ENCODE results near the gene UST.
"Not testable (repeated sequence)": the region's sequence is repeated elsewhere in the genome, so short reads cannot be mapped to it uniquely, and the experiment has no call there.

The UST gene

GRCh38 chr6:148842296-148843019, 95.6 kb downstream of the UST start:
- DNase-seq, result no peak

- DNase-seq, result no peak
Observed at GRCh38 chr6:148845464-148845863, 98.6 kb downstream of the UST start.

GRCh38 chr6:148846778-148847761, 100.2 kb downstream of the UST start:
- no peak for DNase-seq

GRCh38 chr6:148848915-148849314, 102.1 kb downstream of the UST start:
- no peak for DNase-seq

- DNase-seq, result not testable (repeated sequence)
Observed at GRCh38 chr6:148849449-148849848, 102.6 kb downstream of the UST start.

GRCh38 chr6:148850964-148851363, 104.1 kb downstream of the UST start:
- no peak for DNase-seq

GRCh38 chr6:148851683-148852556, 105.1 kb downstream of the UST start:
- DNase-seq, result peak; percentile 83

GRCh38 chr6:148852688-148853087, 105.9 kb downstream of the UST start:
- no peak for DNase-seq

- not testable (repeated sequence) for DNase-seq
Observed at GRCh38 chr6:148853113-148853512, 106.3 kb downstream of the UST start.

GRCh38 chr6:148854096-148854495, 107.3 kb downstream of the UST start:
- DNase-seq, result no peak

- DNase-seq, result no peak
Observed at GRCh38 chr6:148854992-148855391, 108.2 kb downstream of the UST start.

GRCh38 chr6:148855744-148856143, 108.9 kb downstream of the UST start:
- no peak for DNase-seq

GRCh38 chr6:148857798-148858390, 111.1 kb downstream of the UST start:
- DNase-seq, result no peak

GRCh38 chr6:148864132-148864531, 117.3 kb downstream of the UST start:
- not testable (repeated sequence) for DNase-seq

GRCh38 chr6:148864941-148865340, 118.1 kb downstream of the UST start:
- DNase-seq, result peak; percentile 17

GRCh38 chr6:148866657-148867268, 119.9 kb downstream of the UST start:
- no peak for DNase-seq

- no peak for DNase-seq
Observed at GRCh38 chr6:148867862-148868261, 121.0 kb downstream of the UST start.

GRCh38 chr6:148868314-148868713, 121.5 kb downstream of the UST start:
- no peak for DNase-seq

- no peak for DNase-seq
Observed at GRCh38 chr6:148868901-148869300, 122.1 kb downstream of the UST start.

GRCh38 chr6:148869585-148869984, 122.8 kb downstream of the UST start:
- DNase-seq, result no peak

GRCh38 chr6:148873154-148873553, 126.3 kb downstream of the UST start:
- DNase-seq, result no peak

- DNase-seq, result no peak
Observed at GRCh38 chr6:148873868-148874267, 127.0 kb downstream of the UST start.
